Tibial nerve (tissue), 4 donors: ENCODE measurements around the gene BICD1. TPM values are rescaled to one million over a fixed set of nuclear protein-coding genes. Genes with fewer than 3 reads are reported as not detected.
A peak's percentile ranks its signal among the peaks of the same experiment; 100 is the strongest.

ENCODE experiments used
- DNase-seq, 2 donors: peaks; one replicate each; pipeline ENCODE4 v3.0.0-alpha.2; 2019; ENCODE audit warnings: low spot score in 2 of 2
- H3K27ac ChIP-seq, 4 donors: fragments of 200-600 bp; sonication (generic) in 3 of 4; one replicate each; pipeline ENCODE4 v1.5.1; 2017 to 2019; ENCODE audit warnings: mild to moderate bottlenecking in 1 of 4
- H3K27me3 ChIP-seq, 2 donors: fragments of 200-600 bp; sonication (generic) in 1 of 2; one replicate each; pipeline versions ENCODE4 v1.5.1 to v1.6.0; 2017 to 2019
- H3K36me3 ChIP-seq, 3 donors: fragments of 200-600 bp; sonication (generic); one replicate each; pipeline ENCODE4 v1.5.1; 2018 to 2019
- H3K4me1 ChIP-seq, 4 donors: fragments of 200-600 bp; sonication (generic) in 3 of 4; one replicate each; pipeline ENCODE4 v1.5.1; 2017 to 2019
- H3K4me3 ChIP-seq, 4 donors: fragments of 200-600 bp; sonication (generic) in 3 of 4; one replicate each; pipeline ENCODE4 v1.5.1; 2017 to 2019; ENCODE audit warnings: mild to moderate bottlenecking in 1 of 4, moderate library complexity in 1 of 4
- H3K9me3 ChIP-seq, 4 donors: fragments of 200-600 bp; sonication (generic) in 3 of 4; one replicate each; pipeline ENCODE4 v1.5.1; 2017 to 2019
- CTCF ChIP-seq, 5 experiments: fragments of 200-600 bp in 3 of 5; fragments of 450-650 bp in 2 of 5; sonication (generic) in 3 of 5; IDR thresholded peaks; one replicate each; pipeline ENCODE4 v1.5.1; 2016 to 2019; ENCODE audit warnings: antibody characterized with exemption in 5 of 5, mild to moderate bottlenecking in 3 of 5, moderate library complexity in 2 of 5
- EP300 ChIP-seq, 2 donors: sonication (generic); formaldehyde crosslinking; IDR thresholded peaks; one replicate each; pipeline ENCODE4 v1.6.1; 2017; ENCODE audit warnings: antibody characterized with exemption in 2 of 2, mild to moderate bottlenecking in 1 of 2
- POLR2A ChIP-seq, 2 donors: fragments of 450-650 bp; IDR thresholded peaks; one replicate each; pipeline ENCODE4 v1.6.1; 2017; ENCODE audit warnings: antibody characterized with exemption in 2 of 2, mild to moderate bottlenecking in 2 of 2, moderate library complexity in 2 of 2
- WGBS, 2 donors: methylation state at CpG; one replicate each; pipeline ENCODE4 v1.1.5; 2018; 5-methylcytosine and 5-hydroxymethylcytosine counted together
- total RNA-seq, 4 donors: library from RNA; depleted of rRNA; stranded (reverse); fragments of >200 nt; gene quantifications; one replicate each; pipeline ENCODE4 v1.1.0, GENCODE V29; 2016

The BICD1 gene
- 10 to 100 TPM; 34.9 to 58.8 (median 49.2) TPM for total RNA-seq

- peak; percentile 84 to 87 for DNase-seq
- no peaks in the 10 kb centered on the region for H3K27me3 ChIP-seq
- 0 to 1% methylated on average over 51 to 80 of the region's 96 CpGs for WGBS, 2 donors
Observed at GRCh38 chr12:32106517-32107358, at the start of gene BICD1. BICD1 (plus strand) TSS chr12:32106847; CDS start chr12:32107332, 485 bp downstream.

GRCh38 chr12:32061033-32061432 lies 45.6 kb upstream of the BICD1 start:
- H3K4me3 ChIP-seq, result no peak overlapping the region
- TF ChIP-seq EP300 (IDR thresholded peaks at IDR 0.05) (no peak), CTCF (IDR thresholded peaks at IDR 0.05) (no peak), POLR2A (IDR thresholded peaks at IDR 0.05) (no peak)
- 95 to 98% methylated on average over 3 of the region's 3 CpGs for WGBS, 2 donors
- H3K36me3 ChIP-seq, result no peaks in the 10 kb centered on the region
- H3K9me3 ChIP-seq, result no peaks in the 10 kb centered on the region
- H3K27me3 ChIP-seq, result no peaks in the 10 kb centered on the region
- H3K4me1 ChIP-seq, result no peaks in the 10 kb centered on the region
- H3K27ac ChIP-seq, result no peak overlapping the region
- no peak for DNase-seq

More at GRCh38 chr12:32106517-32107358, at the start of gene BICD1:
- TF ChIP-seq CTCF (IDR thresholded peaks at IDR 0.05) (peak; percentile 29 to 80 (median 58)), EP300 (IDR thresholded peaks at IDR 0.05) (peak in 1 of 2 donors; percentile 94), POLR2A (IDR thresholded peaks at IDR 0.05) (peak; percentile 78 to 79)
- Histone ChIP-seq H3K27ac (peak within 1 kb of the TSS; percentile 74 to 92 (median 91)), H3K4me1 (peaks cover 0 to 28% (median 17%) of the 10 kb centered on the region in 4 donors), H3K4me3 (peak within 1 kb of the TSS; percentile 83 to 96 (median 88)), H3K36me3 (no peaks in the 10 kb centered on the region), H3K9me3 (no peaks in the 10 kb centered on the region)

GRCh38 chr12:32062881-32063280 lies 43.8 kb upstream of the BICD1 start:
- WGBS, 2 donors, result 42 to 43% methylated on average over 2 of the region's 2 CpGs
- no peaks in the 10 kb centered on the region for H3K9me3 ChIP-seq
- H3K27me3 ChIP-seq, result no peaks in the 10 kb centered on the region
- TF ChIP-seq POLR2A (IDR thresholded peaks at IDR 0.05) (no peak), EP300 (IDR thresholded peaks at IDR 0.05) (no peak), CTCF (IDR thresholded peaks at IDR 0.05) (no peak)
- no peak overlapping the region for H3K4me3 ChIP-seq
- no peaks in the 10 kb centered on the region for H3K36me3 ChIP-seq
- H3K4me1 ChIP-seq, result no peaks in the 10 kb centered on the region
- no peak overlapping the region for H3K27ac ChIP-seq
- no peak for DNase-seq

- TF ChIP-seq CTCF (IDR thresholded peaks at IDR 0.05) (no peak), EP300 (IDR thresholded peaks at IDR 0.05) (no peak), POLR2A (IDR thresholded peaks at IDR 0.05) (no peak)
- no peak overlapping the region for H3K27ac ChIP-seq
- no peak for DNase-seq
- H3K9me3 ChIP-seq, result no peaks in the 10 kb centered on the region
- WGBS, 2 donors, result 91 to 96% methylated on average over 4 of the region's 4 CpGs
- no peaks in the 10 kb centered on the region for H3K4me1 ChIP-seq
- no peaks in the 10 kb centered on the region for H3K27me3 ChIP-seq
- H3K4me3 ChIP-seq, result no peak overlapping the region
- no peaks in the 10 kb centered on the region for H3K36me3 ChIP-seq
Observed at GRCh38 chr12:32063796-32064195, 42.9 kb upstream of the BICD1 start.

GRCh38 chr12:32066206-32066605 lies 40.4 kb upstream of the BICD1 start:
- Histone ChIP-seq H3K27me3 (no peaks in the 10 kb centered on the region), H3K9me3 (no peaks in the 10 kb centered on the region), H3K4me3 (no peak overlapping the region), H3K36me3 (no peaks in the 10 kb centered on the region), H3K4me1 (no peaks in the 10 kb centered on the region), H3K27ac (no peak overlapping the region)
- TF ChIP-seq EP300 (IDR thresholded peaks at IDR 0.05), result no peak
- TF ChIP-seq CTCF (IDR thresholded peaks at IDR 0.05), result no peak
- no peak for TF ChIP-seq POLR2A (IDR thresholded peaks at IDR 0.05)
- 88 to 98% methylated on average over 2 of the region's 2 CpGs for WGBS, 2 donors
- DNase-seq, result no peak
